H1 (cell line): Measurements from ENCODE around the gene KRTAP10-5.

Experiments used
- CHD1 ChIP-seq: IDR thresholded peaks from 2 replicates; pipeline ENCODE4 v1.6.1; 2012; ENCODE audit warnings: low read depth, low read length, improper control_type of control experiment
- JUN ChIP-seq: IDR thresholded peaks from 2 replicates; pipeline ENCODE4 v1.6.1; 2011; ENCODE audit warnings: low read depth, mild to moderate bottlenecking, improper control_type of control experiment, low read length
- POLR2A ChIP-seq, 2 experiments: IDR thresholded peaks; 1 replicate in 1 of 2; 2 replicates in 1 of 2; pipeline ENCODE4 v1.6.1; 2011; ENCODE audit warnings: low read depth in 2 of 2, low read length in 2 of 2, mild to moderate bottlenecking in 2 of 2; ENCODE audit errors: control extremely low read depth in 1 of 2
- RAD21 ChIP-seq, 2 experiments: IDR thresholded peaks in 1 of 2; conservative IDR thresholded peaks in 1 of 2; 2 replicates each; pipeline ENCODE4 v1.6.1; 2011; ENCODE audit warnings: low read depth in 2 of 2, low read length in 2 of 2, improper control_type of control experiment in 1 of 2, inconsistent platforms in 1 of 2, mild to moderate bottlenecking in 1 of 2, moderate library complexity in 1 of 2
- YY1 ChIP-seq: IDR thresholded peaks from 2 replicates; pipeline ENCODE4 v1.6.1; 2011; ENCODE audit warnings: low read depth, mild to moderate bottlenecking, low read length
- TF ChIP-seq, protein P1 (sequence below), 3 experiments: IDR thresholded peaks; 1 replicate in 2 of 3; 2 replicates in 1 of 3; pipeline versions ENCODE4 v1.5.1 to v1.6.1; 2011; ENCODE audit warnings: low read length in 3 of 3, mild to moderate bottlenecking in 3 of 3, inconsistent platforms in 2 of 3, low read depth in 1 of 3, moderate library complexity in 1 of 3; ENCODE audit not compliant: insufficient read depth in 1 of 3; ENCODE audit errors: control extremely low read depth in 1 of 3

DNA sequence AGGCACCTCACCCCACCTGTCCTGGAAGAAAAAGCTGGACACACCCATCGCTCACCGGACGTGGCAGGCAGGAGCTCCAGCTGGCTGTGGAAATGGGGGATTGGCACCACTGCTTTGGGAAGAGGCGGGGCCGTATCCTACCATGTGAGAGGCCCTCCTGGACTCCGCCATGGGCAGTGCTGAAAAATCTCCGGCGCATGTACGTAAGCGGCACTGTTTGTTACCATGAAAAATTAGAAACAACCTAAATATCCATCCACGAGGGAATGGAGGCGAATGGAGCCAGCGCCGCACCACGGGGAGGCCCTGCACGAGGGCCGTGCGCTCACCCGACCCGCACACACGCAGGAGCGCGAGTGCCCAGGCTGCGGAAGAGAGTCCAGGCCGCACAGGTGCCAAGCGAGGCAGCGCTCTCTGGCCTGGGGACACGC lies 34.6 kb upstream of the KRTAP10-5 start:
- TF ChIP-seq RAD21 (IDR thresholded peaks at IDR 0.05 in 1 of 2, conservative IDR thresholded peaks at IDR 0.05 in 1 of 2; ENCODE audit: low read depth in 2 of 2, low read length in 2 of 2) (no peak), POLR2A (IDR thresholded peaks at IDR 0.05; ENCODE audit: control extremely low read depth in 1 of 2, low read depth in 2 of 2, low read length in 2 of 2) (no peak), JUN (no peak), CHD1 (no peak), YY1 (no peak)
- TF ChIP-seq, protein P1, sequence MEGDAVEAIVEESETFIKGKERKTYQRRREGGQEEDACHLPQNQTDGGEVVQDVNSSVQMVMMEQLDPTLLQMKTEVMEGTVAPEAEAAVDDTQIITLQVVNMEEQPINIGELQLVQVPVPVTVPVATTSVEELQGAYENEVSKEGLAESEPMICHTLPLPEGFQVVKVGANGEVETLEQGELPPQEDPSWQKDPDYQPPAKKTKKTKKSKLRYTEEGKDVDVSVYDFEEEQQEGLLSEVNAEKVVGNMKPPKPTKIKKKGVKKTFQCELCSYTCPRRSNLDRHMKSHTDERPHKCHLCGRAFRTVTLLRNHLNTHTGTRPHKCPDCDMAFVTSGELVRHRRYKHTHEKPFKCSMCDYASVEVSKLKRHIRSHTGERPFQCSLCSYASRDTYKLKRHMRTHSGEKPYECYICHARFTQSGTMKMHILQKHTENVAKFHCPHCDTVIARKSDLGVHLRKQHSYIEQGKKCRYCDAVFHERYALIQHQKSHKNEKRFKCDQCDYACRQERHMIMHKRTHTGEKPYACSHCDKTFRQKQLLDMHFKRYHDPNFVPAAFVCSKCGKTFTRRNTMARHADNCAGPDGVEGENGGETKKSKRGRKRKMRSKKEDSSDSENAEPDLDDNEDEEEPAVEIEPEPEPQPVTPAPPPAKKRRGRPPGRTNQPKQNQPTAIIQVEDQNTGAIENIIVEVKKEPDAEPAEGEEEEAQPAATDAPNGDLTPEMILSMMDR (IDR thresholded peaks at IDR 0.05; ENCODE audit: control extremely low read depth in 1 of 3, insufficient read depth in 1 of 3, low read depth in 1 of 3, low read length in 3 of 3): no peak
